OCI-M2 (cell line): ENCODE measurements around the gene NOG.

Source experiments
- DNase-seq: peaks from one replicate; lab custom pipeline; 2025; ENCODE audit not compliant: unreplicated experiment; lab: John Stamatoyannopoulos, UW

The NOG gene

DNA sequence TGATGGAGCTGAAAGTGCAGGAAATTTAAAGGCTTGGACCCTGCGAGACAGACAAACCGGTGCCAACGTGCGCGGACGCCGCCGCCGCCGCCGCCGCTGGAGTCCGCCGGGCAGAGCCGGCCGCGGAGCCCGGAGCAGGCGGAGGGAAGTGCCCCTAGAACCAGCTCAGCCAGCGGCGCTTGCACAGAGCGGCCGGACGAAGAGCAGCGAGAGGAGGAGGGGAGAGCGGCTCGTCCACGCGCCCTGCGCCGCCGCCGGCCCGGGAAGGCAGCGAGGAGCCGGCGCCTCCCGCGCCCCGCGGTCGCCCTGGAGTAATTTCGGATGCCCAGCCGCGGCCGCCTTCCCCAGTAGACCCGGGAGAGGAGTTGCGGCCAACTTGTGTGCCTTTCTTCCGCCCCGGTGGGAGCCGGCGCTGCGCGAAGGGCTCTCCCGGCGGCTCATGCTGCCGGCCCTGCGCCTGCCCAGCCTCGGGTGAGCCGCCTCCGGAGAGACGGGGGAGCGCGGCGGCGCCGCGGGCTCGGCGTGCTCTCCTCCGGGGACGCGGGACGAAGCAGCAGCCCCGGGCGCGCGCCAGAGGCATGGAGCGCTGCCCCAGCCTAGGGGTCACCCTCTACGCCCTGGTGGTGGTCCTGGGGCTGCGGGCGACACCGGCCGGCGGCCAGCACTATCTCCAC lies at the start of gene NOG:
Gene NOG, plus strand, starts transcription at position 54 of the 674 bp plus-strand sequence. Its CDS starts 525 bp downstream, at position 579.
- no peak for DNase-seq

DNA sequence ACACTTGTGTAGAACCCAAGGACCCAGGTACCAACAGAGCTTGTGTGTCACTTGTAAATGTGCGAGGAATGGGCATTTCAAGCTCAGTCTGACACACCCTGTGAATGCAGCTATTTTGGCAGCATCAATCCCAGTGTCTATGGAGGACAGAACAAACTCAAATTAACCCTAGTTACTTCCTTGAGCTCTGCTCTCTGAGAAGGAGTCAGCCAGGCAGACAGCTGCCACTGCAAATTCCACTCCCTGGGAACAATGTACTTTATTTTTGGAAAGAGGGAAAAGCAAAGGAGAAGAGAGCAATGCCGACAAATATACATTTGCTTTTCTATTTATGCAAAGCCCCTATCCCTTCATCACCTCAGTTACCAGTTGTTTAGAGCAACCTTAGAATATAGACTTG lies 48.4 kb upstream of the NOG start:
- no peak for DNase-seq

DNA sequence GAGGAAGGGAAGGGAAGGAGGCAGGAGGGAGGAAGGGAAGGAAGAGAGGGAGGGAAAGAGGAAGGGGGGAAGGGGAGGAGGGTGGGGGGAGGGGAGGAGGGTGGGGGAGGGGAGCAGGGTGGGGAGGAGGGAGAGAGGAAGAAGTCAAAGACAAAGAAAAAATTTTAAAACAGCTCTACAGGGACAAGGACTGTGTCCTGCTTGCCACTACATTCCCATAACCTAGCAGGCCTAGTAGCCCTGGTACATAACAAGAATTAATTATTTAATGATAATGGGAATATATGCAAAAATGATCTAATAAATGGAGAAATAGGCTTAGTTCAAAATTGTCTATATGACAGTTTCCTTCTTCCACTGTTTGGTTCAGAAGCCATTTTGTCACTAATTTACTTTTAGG lies 47.6 kb upstream of the NOG start:
- DNase-seq: no peak

DNA sequence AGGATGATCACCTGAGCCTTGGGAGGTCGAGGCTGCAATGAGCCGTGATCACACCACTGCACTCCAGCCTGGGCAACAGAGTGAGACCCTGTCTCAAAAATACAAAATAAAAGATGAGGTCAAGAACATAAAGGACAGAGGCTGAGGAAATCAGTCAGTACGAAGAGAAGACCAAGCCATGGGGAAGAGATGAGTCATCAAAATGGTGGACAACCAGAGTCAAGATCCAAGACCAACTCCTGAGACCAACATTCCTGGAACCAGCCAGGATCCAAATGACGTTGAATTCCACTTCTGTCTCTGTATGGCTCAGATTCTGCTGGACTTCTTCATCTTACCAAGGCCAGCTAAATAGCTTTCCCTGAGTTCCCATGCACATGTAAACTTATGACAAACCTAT lies 44.8 kb upstream of the NOG start:
- DNase-seq: no peak

DNA sequence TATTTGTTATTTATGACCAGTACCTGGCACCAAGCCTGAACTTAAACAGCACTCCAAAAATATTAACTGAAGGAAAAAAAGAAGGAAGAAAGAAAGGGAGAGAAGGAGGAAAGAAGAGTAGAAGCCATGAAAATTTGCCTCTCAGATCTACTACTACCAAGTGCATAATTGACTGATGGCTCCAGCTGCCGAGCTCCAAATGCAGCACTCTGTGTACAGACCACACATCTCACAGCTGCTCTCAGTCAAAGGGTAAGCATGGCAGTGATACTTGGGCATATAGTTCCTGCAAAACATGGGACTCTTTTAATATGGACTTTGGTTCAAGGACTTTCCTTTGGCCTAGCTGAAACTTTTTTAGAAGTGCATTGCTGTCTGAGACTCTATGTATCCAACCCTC lies 44.0 kb upstream of the NOG start:
- no peak for DNase-seq

DNA sequence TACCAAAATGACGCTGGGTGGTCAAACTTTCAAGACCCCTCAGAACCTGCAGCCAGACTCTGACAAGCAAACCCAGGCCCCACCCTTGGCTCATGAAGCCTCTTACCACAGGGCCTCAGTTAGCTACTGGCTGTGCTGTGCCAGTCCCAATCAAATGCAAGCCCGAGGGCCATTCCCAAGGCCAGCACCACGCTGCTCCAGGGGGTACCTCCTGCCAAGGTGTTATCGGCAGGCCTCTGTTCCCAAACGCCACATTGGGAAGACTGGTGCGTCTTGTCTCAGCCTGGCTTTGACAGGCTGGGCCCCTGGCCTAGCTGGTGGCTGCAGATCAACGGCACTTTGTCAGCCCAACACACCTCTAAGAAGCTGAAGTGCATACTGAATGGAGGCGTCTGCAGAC lies 35.8 kb upstream of the NOG start:
- no peak for DNase-seq

DNA sequence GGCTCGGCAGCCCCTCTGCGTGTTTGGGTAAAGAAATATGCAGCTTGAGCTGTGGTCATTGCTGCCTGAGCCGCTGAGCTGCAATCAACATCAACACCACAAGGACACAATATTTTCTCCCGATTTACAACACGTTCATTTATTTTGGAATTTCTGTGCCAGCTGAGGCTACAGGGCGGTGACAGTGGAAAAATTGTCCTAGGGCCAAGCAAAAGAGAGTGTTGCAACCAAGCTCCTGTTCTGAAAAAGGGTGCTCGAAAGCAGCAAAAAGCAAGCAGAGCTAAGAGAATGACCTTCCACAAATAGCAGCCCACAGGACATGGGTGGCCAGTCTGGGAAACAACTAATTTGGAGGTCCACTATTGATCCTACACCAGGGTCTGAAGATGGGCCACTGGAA lies 35.4 kb upstream of the NOG start:
- no peak for DNase-seq

DNA sequence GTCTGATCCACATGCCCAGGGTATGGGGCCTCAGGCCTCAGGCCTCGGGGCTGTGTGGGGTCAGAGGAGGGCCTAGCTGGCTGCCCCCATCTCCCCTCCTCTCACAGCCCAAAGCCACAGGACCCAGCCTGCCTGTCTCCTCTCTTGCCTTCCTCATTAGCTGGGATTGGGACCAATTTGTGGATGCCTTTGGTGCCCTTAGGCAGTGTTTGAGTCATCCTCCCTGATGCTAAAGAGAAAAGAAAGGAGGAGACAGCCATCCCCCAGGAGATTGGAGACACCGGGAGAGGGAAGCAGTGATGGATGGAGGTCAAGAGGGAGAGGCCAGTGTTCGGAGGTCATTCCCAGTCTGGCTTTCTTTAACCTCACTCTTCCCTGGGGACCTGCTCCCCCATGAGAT lies 23.3 kb upstream of the NOG start:
- DNase-seq: no peak

DNA sequence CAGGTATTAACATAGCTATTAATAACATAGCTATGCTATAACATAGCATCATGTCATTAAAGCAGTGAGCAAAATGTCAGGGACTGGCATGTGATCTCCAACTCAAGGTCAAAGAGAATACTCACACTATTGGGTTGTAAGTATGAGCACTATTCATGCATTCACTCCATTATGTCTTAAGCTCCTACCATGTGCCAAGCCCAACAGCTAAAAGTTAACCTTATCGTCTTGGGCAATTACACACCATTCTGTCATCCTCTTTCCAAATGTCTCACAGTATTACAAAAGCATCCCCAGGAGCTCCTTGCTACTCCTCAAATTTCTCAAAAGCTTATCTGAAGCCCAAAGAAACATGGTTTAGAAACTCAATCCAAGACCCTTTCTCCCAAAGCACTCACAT lies 22.0 kb upstream of the NOG start:
- DNase-seq: no peak

DNA sequence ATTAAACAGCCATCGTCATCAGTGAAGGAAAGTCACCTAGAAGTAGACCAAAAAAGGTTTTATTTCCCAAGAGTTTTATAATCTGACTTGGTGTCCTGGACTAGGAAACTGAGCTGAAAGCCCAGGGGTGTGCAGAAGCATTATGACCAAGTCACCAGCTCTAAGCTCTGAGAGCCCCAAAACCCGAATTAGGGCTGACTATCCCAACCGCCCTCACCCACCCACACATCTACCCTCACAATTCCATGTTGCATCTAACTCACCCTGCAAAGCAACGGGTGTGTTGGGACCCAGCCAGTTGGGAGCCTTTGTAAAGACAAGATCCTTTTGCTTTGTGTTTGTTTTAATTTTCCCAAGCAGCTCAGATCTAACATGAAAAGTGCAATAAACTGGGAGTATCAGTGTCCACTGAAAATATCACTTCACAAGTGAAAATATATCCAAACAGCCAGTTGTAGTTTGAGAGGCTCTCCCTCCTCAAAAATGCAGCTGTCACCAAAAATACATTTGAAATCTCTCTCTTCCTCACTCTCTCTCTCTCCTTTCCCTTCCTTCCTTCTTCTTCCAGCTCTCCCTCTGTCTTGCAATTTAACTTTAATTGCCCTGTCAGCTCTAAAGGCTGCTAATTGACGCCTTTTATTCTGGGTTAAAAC lies 16.2 kb upstream of the NOG start:
- no peak for DNase-seq

DNA sequence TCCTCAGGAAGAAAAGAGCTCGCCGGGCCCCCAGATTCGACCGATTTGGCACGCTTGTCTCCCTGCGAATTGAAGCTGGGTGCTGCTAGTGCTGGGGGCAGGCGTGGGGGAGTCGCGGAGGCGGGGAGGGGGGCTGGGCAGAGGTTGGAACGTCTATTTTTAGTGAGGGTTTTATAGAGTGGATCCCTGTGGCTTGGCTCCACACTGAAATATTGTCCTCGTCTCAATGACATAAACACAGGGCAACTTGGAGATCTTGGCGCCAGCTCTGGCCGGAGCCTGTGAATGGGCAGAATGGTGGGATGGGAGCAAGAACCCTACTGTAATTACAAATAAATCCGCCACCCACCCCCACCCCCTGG lies 15.7 kb upstream of the NOG start:
- no peak for DNase-seq

DNA sequence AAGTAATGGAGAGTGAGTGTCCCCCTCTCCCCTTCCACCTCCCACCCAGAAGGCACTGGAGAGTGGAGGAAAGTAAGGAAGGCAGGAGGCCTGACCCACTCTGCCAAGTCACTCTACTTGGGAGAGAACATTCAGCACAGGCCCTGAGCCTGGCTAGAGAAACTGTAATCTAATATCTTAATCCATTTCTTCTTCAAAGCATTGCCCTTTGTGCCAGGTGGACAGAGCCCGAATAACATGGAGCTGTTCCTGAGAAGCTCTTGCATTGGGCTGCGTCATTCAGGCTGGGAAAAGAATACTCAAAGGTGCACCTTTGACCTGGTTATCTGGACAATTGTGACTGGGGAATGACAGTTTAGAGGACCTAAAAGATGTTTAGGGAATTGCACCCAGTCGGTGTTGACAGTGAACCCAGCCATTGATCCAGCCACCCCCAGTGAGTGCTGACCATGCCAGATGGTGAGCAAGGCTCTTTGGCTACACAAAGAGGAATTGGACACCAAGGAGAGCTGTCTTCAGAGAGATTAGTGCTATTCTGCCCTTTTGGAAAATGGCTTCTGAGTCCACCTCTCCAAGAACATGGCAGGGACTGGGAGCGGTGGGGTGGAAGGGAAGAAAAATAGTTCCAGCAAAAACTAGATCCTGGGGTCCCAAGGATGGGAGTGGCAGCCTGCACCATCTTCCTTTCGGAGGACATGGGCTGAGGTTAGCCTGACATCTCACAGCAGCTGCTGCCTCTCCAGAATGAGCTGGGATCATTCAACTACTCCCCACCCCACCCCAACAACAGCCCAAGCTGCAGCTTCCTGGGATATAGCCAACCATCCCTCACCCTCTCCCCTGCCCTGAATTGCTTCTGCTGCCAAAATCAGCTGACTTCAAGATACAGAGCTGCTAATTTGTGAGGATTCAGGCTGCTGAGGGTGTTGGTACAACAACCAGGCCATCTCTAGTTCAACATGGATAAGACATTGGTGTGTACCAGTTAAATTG lies 11.6 kb upstream of the NOG start:
- DNase-seq: no peak

DNA sequence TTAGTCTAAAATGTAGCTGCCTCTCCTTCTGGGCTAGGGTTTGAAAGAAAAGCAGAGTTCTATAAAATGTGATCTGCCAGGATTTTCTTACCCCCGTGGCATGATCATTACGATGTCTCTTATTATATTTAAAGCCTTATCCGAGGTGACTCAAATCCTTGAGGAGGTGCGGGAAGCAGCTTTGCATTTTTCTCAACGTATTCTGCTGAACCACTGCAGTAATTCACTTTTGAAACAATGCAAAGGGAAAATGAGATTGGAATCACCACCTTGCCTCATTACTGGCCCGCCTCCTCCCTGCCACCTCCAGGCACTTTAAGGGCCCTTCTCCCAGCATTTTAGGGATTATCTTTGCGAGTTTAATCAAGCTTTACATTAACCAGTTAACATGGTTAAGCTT lies 9.7 kb upstream of the NOG start:
- no peak for DNase-seq

DNA sequence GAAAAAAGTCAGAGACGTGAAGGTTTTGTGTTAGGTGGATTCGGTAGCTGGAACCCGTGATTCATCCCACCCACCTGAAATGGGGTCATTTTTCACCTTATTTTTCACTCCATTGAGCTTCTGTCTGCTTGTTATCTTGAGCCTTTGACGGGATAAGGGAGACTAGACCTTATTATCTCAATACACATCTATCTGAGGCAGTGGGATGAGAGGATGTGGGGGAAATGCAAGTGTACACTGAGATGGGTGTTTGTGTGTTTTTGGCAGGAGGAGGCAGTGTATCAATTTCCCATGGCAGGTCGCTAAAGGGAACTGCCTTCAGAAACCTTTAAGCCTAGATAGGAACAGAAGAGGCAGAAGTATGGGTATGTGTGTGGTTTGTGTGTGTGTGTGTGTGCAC lies 6.2 kb upstream of the NOG start:
- no peak for DNase-seq

DNA sequence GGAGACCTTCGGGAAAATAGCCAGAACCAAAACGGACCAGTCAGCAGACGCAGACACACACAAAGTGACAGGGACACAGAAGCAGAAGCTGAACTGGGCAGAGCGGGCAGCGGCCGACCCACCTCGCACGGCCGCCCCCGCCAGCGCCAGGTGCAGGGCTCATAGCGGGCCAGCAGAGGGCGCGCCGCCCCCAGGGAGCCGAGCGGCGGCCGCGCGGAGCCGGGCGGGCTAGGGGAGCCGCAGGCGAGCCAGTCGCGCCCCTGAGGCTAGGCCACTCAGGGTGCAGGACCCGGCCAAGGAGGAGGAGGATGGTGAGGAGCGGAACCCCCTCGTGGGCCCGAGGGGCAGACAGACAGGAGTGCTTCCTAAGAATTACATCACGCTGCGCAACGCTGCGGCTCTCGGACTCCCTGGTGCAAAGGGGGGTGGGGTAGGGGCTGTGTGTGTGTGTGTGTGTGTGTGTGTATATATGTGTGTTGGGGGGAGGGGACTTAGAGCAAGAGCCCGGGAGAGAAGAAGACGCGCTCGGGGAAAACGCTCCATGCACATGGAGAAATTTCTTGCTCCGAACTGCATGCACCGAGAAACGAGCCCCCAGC lies 913 bp upstream of the NOG start:
- DNase-seq: no peak

DNA sequence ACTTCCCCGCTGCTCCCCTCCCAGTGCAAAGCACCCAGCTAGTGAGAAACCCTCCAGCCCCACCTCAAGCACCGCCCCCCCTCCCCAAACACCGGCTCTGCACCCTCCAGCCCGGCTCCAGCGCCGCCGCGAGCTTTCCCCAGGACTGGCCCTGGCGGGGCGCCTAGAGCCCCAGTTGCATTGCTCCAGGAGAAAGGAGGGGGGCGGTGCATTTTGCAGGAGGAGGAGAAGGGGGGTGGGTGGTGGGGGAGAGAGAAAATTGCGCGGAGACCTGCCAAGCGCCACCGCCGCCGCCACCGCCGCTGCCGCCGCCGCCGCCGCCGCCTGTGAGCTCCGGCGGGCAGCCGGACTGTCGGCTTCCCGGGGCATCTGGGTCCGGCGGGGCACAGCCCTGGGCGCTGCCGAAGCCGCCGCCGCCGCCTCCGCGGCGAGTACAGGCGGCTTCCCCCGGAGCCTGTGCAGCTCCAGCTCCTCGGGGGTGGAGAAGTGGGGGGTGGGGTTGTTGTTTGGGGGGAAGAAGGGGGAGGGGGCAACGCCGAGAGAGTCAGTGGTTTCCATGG lies 333 bp upstream of the NOG start:
- no peak for DNase-seq

DNA sequence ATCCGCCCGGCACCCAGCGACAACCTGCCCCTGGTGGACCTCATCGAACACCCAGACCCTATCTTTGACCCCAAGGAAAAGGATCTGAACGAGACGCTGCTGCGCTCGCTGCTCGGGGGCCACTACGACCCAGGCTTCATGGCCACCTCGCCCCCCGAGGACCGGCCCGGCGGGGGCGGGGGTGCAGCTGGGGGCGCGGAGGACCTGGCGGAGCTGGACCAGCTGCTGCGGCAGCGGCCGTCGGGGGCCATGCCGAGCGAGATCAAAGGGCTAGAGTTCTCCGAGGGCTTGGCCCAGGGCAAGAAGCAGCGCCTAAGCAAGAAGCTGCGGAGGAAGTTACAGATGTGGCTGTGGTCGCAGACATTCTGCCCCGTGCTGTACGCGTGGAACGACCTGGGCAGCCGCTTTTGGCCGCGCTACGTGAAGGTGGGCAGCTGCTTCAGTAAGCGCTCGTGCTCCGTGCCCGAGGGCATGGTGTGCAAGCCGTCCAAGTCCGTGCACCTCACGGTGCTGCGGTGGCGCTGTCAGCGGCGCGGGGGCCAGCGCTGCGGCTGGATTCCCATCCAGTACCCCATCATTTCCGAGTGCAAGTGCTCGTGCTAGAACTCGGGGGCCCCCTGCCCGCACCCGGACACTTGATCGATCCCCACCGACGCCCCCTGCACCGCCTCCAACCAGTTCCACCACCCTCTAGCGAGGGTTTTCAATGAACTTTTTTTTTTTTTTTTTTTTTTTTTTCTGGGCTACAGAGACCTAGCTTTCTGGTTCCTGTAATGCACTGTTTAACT lies 1.0 kb downstream of the NOG start:
- DNase-seq: no peak

DNA sequence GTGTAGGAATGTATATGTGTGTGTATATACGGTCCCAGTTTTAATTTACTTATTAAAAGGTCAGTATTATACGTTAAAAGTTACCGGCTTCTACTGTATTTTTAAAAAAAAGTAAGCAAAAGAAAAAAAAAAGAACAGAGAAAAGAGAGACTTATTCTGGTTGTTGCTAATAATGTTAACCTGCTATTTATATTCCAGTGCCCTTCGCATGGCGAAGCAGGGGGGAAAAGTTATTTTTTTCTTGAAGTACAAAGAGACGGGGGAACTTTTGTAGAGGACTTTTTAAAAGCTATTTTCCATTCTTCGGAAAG lies 1.6 kb downstream of the NOG start:
- DNase-seq: no peak

DNA sequence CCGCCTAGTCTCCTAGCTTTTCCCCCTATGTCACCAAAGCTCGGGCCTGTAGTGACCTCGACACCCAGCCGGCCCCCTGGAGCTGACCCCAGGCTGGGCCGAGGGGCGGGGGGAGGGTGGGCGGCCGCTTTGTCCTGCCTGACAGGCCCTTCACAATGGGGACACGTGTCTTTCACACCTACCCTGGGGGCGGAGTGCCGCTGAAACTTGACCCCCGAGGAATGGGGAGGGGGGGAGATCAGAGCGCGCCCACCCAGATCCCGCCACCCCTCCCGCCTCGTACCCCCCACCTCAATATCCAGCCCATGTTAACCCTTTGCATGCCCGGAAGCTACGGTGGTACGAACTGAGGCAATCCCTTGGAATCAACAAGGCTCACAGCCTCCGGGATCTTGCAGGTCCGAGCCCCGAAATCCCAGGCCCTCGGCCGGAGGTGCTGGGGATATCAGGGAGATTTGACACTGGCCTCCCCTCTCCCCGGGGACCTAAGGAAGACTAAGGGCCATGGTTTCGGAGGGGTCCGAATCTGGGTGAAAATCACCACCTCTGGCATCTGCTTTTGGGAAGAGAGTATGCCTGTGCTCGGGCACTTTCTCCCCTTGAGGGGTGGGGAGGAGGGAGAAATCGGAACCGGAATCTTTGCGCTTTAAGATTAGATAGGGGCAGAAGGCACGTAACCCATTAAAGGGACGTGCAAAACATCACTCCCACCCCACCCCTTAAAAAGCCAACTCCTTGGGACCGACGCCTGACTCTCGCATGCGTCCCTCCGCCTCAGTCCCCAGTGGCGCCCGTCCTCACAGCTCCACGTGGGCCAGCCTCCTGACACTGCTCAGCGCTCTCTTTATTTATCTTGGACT lies 2.6 kb downstream of the NOG start:
- DNase-seq: no peak
